GM19240 (cell line): Measurements from ENCODE around the gene CHMP3.
"Not testable (repeated sequence)": the region's sequence is repeated elsewhere in the genome, so short reads cannot be mapped to it uniquely, and the experiment has no call there.

Experiments used
- DNase-seq: peaks from one replicate; pipeline ENCODE4 v3.0.0; 2011; ENCODE audit warnings: low spot score; ENCODE audit not compliant: insufficient read length

The CHMP3 gene

DNA sequence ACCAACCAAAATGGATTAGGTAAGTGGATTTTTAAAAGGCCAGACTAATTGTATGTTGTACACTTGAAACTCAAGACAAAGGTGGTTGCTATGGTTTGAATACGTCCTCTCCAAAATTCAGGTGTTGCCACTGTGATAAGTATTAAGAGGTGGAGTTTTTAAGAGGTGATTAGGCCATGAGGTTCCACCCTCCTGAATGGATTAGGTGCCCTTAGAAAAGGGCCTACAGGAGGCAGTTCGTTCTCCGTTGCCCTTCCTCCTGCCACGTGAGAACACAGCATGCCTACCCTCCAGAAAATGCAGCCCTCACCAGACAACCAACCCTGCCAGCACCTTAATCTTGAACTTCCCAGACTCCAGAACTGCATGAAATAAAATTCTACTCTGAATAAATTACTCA lies 51.2 kb downstream of the CHMP3 start:
- DNase-seq = no peak

DNA sequence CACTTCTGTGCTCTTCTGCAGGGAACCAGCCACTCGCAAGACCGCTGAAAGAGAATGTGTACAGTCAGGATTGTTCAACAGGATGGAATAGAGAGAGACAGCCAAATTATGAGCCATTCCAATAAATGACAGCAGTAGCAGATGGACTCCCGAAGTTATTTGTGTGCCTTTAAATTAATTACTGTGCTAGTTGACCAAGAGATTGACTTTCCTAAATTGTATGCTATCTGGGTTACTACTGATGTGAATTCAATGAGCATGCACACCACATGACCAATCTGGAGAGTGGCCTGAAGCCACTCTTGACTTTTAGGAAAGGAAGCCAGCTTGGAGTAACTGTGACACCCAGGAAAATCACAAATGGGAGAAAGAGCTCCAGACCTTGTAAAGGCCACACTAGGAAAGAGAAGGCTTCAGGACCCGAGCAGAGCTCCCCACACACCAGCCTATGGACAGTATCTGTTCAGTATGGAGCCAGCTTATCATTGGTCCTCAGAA lies 52.8 kb downstream of the CHMP3 start:
- DNase-seq = no peak

DNA sequence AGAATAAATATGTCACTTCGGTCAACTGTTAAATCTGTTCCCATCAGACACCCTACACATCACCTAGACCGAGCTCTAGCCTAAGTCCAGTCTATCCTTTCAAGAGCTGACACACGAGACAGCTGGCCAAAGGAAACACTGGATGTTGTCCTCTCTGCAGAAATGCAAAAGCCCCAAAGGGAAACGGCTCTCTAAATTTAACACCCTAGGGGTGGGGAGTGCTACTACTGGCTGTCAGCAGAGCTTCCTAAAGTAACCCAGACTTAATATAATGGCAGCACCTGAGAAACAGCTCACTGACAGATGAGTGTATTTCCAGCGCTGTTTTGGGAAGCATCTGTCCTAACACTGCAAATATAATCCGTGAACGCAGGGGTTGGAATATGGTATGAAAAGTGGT lies 55.6 kb downstream of the CHMP3 start:
- DNase-seq = no peak

DNA sequence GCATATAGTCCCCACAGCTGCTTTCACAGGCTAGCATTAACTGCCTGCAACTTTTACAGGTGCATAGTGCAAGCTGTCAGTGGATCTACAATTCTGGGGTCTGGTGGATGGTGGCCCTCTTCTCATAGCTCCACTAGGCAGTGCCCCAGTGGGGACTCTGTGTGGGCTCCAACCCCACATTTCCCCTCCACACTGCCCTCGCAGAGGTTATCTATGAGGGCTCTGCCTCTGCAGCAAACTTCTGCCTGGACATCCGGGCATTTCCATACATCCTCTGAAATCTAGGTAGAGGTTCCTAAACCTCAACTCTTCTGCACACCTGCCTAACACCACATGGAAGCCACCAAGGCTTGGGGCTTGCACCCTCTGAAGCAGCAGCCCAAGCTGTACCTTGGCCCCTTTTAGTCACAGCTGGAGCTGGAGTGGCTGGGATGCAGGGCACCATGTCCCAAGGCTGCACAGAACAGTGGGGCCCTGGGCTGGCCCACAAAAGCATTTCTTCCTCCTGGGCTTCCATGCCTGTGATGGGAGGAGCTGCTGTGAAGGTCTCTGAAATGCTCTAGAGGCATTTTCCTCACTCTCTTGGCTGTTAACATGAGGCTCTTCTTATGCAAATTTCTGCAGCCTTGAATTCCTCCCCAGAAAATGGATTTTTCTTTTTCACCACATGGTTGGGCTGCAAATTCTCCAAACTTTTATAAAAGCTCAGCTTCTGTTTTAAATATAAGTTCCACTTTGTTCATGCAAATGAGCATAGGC lies 62.7 kb downstream of the CHMP3 start:
- no peak for DNase-seq

DNA sequence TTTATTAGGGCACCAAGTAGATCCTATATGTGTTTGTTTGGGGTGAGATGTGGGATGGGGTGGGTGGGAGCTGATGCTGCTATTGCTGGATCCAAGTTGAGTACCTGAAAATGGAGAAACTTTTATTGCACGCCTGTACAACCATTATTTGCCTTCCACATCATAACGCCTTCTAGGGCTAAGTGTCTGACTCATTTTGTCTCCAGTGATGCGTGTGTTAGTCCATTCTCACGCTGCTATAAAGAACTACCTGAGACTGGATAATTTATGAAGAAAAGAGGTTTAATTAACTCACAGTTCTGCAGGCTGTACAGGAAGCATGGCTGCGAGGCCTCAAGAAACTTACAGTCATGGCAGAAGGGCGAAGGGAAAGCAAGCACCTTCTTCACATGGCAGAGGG lies 63.9 kb downstream of the CHMP3 start:
- DNase-seq = no peak

DNA sequence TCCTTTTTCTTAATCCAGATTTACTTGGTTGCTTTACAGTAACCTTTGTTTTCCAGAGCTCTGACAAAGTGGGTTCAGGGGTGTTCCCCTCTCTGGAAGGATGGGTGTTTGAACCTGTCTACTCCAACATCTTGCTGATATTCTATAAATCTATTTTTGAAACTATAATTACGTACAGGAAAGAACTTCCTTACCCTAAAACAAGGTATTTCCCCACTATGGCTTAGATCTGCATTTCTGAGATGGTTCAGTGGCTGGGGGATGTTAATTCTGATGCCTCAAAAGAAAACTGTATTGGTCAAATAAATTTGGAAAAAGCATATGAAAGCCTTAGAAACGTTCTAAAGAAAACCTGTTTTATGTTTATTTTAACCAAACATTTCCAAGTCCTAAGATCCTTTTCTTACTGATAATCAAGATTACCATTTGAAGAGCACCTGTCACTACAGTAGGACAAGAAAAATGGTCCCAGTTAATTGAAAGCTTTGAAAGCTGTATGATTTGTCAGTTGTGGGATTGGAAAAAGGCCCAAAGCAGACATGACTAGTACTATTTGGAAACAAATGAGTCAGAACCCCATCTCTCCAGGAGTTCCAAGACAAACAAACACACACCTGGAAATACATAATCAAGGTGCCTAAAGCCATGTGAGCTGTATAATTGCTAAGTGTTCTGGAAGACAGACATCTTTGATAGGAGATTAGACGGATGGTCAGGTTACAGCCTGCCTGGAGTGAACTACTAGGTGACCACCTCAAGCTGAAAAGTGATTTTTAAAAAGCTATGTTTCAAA lies 64.6 kb downstream of the CHMP3 start:
- DNase-seq = no peak

DNA sequence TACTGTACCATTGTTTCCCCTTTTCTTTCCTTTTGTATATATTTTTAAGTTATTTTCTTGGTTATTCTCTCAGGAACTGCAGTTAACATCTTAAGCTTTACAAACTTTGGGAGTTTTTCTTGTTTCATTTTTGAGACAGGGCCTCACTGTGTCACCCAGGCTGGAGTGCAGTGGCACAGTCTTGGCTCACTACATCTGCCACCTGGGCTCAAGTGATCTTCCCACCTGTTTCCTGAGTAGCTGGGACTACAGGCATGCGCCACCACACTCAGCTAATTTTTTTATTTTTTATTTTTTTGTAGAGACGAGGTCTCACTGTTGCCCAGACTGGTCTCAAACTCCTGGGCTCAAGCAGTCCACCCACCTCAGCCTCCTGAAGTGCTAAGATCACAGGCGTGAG lies 66.9 kb downstream of the CHMP3 start:
- DNase-seq = not testable (repeated sequence)

DNA sequence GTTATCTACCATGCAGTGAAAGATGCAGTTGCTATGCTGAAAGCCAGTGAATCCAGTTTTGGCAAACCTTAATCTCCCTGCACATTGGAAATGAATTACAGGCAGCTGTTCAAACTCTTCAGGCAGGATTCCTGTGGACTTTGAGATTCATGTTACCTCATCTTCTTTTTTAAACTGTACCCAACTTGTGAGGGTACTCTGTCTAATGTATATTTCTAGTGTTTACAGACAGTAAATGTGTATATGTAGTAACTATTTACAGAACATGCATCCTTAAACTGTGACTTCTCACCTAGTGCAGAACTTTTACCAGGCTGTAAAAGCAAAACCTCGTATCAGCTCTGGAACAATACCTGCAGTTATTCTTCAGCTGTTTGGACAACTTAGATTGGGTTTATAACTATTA lies 71.2 kb downstream of the CHMP3 start:
- DNase-seq = no peak

DNA sequence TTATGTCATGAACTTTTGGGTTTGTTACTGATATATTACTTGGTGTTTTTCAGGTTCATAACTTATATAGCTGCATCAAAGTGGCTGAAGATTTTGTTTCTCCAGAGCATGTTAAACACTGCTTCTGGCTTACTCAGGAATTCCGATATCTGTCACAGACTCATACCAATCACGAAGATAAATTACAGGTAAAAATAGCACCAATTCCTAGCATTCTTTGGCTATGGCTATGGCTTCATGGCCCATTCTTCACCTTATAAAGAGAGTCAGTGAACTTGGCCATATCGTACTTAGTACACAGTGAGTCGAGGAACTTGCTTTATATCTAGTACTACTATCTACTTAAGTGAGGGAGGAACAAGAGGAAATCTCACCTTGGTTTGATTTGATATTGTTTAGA lies 72.2 kb downstream of the CHMP3 start:
- DNase-seq = no peak

DNA sequence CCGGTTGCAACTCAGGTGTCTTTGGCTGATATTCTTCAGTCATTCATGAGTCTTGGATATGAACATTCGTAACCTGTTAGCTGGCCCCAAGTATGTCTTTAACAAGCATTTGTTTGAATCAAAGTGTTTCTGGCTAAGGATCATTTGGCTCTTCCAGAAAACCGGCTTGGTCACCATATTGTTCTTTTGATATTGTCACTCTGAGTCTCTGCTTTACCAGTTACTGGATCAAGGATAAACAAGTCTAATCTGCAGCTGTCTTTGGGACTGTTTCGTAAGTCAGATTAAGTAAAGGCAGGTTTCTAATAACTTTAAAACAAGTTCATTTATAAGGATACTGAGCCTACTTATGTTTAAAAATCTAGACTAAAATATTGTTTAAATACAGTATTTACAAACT lies 73.0 kb downstream of the CHMP3 start:
- DNase-seq = no peak

DNA sequence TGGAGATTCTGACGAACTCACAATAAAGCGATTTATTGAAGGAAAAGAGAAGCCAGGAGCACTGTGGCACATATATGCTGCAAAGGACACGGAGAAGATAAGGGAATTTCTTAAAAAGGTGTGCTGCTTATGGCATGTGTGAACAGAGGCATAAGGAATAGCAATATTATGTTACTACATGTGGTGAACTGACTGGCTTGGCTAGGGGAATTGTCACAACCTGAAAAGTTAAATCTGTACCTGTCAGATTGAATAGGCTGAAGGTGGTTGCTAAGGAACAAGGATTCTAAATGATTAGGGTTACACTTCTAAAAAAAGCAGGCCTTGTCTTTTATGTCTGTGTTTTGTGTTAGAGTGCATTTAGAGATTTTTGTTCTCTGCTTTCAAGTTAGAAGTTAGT lies 73.7 kb downstream of the CHMP3 start:
- DNase-seq = no peak

DNA sequence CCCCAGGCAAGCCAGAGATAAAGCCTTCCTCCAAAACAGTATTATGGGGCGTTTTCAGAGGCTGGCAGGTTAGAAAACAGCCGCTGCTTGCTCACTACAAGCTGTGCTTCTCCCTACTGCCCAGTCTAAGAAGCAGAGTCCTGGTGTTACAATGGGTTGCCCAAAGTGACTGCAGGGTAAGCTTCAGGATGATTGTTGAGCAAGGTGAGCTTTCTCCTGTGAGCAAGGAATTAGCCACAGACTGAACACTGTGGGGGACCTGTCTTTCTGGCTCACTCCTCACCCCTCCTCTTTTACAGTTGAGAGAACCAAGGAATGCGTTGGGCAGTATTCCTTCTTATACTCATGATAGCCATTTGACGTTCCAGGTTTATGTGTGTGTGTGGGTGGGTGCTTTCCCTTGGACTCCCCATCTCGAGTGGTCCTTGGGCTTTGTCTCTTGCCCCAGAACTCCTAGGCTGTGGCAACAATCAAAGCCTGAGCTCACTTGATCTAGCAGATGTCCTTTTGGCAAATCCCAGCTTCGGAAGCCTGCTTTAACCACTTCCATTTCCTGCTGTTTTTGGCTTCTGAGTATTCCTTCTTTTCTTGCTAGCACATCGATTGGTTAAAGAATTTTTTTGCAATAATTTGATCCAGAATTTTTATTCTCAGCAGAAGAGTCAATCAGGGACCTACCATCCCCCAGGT lies 74.5 kb downstream of the CHMP3 start:
- DNase-seq = no peak

DNA sequence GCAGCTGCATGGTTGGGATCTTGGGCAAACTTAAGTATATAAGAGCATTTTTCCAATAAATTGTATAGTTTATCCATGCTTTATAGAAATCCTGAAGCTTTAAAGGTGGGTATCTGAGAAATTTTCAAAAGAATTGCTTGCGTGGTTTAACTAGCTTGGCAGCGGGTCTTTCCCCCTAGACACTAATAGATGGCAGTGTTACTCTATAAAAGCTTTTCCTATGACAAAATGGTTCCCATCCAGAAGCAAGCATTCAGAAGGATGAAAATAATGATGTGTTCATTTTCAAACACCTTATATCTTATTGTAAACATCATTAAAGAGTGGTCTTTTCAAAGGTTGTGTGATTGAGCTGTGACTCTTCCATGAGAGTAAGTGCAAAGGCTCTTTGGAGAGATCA lies 76.2 kb downstream of the CHMP3 start:
- DNase-seq = no peak

DNA sequence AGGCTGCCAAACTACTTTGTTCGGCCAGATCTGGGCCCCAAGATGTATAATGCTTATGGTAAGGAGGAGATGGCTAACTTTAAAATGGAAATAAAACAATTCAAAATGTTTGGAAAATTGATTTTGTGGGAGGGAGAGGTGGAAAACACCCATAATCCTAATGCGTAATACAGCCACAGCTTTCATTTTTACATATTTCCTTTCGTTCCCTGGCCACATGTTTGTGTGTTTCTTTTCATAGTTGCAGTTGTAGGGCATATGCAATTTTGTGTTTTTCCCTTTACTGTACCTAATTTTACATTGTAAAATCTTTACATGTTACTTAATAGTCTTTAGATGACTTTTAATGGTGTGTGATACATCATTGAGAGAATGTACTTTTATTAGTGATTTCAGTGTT lies 77.4 kb downstream of the CHMP3 start:
- DNase-seq = no peak

DNA sequence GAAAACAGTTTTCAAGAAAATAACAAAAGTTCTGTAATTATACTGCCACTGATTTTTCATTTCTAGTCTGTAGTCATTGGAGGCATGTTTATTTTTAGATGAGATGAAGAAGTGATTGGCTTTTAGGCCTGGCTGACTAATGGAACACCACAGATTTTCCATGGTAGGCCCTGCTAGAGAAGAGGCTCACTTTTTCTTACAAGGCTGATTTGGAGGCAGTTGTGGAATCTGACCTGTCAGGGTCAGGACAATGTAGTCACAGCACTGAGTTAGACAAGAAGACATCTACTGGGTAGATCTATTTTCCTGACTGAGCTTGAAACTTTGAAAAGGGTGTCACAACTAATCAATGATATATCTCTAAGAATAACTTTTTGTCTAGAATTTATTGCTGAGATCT lies 78.1 kb downstream of the CHMP3 start:
- no peak for DNase-seq

DNA sequence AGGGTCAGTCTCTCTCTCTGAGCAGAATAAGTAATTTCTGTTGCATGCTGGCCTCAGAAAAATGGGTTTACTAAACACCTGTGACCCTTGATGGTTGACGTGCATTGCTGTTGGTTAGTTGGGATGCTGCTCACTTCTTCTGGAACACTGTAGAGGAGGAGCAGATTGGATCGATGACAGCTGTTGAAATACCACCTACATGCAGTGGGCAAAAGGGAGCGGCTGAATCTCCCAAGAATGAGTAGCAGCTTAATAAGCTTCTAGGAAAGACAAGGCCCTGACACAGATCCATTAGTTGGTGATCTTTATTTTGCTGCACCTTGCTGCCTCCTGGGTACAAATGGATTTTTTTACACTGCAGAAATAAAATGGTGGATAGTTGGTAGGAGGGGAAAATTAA lies 78.9 kb downstream of the CHMP3 start:
- no peak for DNase-seq

DNA sequence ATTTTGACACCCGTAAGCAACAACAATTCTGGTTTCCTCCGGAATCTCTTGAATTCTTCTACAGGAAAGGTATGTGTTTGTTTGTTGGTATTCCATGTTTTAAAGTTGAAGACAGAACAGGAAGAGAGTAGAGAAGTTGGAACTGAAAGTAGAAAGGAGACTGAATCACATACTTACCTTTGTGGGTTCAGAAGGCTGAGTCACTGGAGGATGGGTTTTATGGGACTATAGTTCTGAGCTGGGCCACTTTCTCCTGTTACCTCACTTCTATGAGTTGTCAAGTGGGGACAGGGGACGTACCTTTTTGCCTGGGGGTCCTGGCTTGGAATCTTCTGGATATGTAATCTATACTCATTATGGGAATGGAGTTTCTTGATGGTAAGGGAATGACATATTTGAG lies 81.2 kb downstream of the CHMP3 start:
- no peak for DNase-seq

DNA sequence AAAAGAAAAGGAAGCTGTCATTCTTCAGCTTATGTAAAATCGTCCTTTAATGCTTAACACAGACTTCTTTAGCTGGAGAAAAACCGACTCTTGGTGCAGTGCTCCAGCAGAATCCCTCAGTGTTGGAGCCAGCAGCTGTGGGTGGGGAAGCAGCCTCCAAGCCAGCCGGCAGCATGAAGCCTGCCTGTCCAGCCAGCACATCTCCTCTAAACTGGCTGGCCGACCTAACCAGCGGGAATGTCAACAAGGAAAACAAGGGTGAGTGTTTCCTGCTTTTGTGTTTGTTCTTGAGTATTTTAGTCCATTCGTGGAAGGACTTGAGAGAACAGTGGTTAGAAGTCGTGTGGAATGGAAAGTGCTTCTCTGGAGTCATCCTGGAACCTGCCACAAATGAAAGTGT lies 83.1 kb downstream of the CHMP3 start:
- DNase-seq = no peak

DNA sequence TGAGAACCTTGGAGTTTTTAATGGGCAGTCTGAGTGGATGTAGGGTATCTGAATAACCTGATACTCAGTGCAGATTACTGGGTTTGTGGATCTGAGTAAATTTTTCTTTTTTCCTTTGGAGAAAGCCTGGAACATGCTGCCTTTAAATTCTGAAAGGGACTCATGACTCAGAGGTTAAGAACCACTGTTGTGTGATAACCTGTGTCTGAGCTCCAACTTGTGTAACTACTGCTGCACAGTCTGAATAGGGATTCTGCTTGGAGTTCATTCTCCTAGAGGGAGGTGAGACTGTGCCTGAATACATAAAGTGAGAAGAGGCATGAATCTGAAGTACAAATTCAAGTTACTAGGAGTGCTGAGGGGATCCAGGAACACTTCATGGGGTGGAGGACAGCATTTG lies 85.9 kb downstream of the CHMP3 start:
- no peak for DNase-seq

DNA sequence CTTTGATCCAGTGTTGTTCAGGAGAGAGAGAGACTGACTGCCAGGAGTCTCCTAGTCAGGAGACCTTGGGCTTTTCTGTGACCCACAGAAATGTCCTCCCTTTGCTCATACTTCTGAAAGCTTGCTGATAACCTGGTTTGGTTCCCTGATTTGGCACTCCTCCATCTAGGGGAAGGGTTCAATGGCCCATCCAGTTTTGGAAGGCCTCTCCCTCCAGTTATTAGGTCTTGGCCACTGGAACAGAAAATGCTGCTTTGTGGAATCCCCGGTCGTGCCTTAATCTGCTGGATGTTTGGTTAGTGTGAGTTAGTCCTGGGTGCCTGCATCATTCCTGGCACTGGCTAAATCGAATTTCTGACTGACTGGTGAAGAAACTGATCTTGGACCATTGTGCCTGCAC lies 86.3 kb downstream of the CHMP3 start:
- no peak for DNase-seq

DNA sequence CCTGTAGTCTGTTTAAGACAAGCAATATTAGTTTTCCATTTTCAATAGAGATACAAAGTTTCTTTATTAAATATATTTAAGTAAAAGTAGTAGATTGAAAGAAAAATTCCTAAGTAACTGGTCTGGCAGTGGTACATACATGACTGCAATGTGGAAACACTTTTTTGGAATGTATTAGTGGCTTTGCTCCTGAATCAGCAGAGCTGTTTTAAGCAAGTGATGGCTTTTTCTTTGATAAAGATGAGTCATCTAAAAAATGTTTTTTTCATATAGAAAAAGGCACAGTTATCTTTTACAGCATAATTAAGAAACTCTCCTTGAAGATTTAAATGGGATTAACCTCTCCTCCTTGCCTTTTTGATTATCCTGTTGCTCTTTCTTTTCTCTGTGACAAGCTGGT lies 87.2 kb downstream of the CHMP3 start:
- no peak for DNase-seq

DNA sequence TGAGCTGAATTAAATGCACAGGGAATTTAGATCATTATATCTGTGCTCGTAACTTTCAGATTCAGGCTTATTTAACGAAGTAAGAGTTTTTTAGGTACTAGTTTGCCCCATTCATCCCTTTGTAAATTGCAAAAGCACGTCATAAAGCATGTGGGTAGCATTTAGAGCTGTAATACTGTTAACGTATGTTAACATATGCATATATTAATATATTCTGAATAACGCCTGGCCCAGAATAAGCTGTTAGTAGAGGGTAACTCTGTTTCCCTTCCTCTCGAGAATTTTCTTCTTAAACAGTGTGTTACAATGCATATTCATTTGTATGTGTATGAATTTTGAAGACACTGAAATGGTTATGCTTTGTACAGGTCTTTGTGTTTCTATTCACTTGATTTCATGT lies 91.6 kb downstream of the CHMP3 start:
- no peak for DNase-seq
